Activated CD4-positive, alpha-beta T cell treated with anti-CD3 and anti-CD28 coated beads for 36 hours (primary cell): ENCODE results near the gene C1orf167. TPM values are rescaled to one million over a fixed set of nuclear protein-coding genes. Genes with fewer than 3 reads are reported as not detected.

Source experiments
- ATAC-seq: fragments of 200-7000 bp; cut with Tn5 transposase; one replicate; pipeline ENCODE4 v1.10.0; 2021; ENCODE audit warnings: mild to moderate bottlenecking, moderate library complexity
- CTCF ChIA-PET: fragments of 350-600 bp; sonication (Branson Sonifier 250); formaldehyde crosslinking; loops from one replicate; lab custom pipeline; 2021; ENCODE audit warnings: antibody characterized with exemption; lab: Charles Lee
- POLR2A ChIA-PET: fragments of 350-600 bp; sonication (Branson Sonifier 250); formaldehyde crosslinking; loops from one replicate; lab custom pipeline; 2021; ENCODE audit warnings: antibody characterized with exemption, inconsistent platforms; lab: Charles Lee
- DNase-seq: peaks from one replicate; pipeline ENCODE4 v3.0.0-alpha.2; 2020
- H3K27ac Mint-ChIP-seq: one replicate; pipeline ENCODE4 v1.8.0; 2021; ENCODE audit warnings: mixed read lengths
- H3K27me3 Mint-ChIP-seq: one replicate; pipeline ENCODE4 v1.8.0; 2021; ENCODE audit warnings: mixed read lengths
- H3K36me3 Mint-ChIP-seq: one replicate; pipeline ENCODE4 v1.8.0; 2021; ENCODE audit warnings: low read depth, mixed read lengths
- H3K4me1 Mint-ChIP-seq: one replicate; pipeline ENCODE4 v1.8.0; 2021; ENCODE audit warnings: mixed read lengths
- H3K4me3 Mint-ChIP-seq: one replicate; pipeline ENCODE4 v1.8.0; 2021; ENCODE audit warnings: mild to moderate bottlenecking, moderate library complexity, mixed read lengths
- H3K9me3 Mint-ChIP-seq: one replicate; pipeline ENCODE4 v1.8.0; 2021; ENCODE audit warnings: low read depth, mixed read lengths
- intact Hi-C, 2 experiments: fragments of 100-400 bp; cut with DNase I in 1 of 2; cut with micrococcal nuclease in 1 of 2; formaldehyde crosslinking; loops; one replicate each; pipeline versions ENCODE4 v1.14.2 to v1.15.1; 2022 to 2024; cut with DNase I, micrococcal nuclease
- total RNA-seq, 2 experiments: library from RNA; stranded (reverse); gene quantifications; one replicate each; pipeline ENCODE4 v1.2.3, GENCODE V29; 2021

Gene C1orf167
- total RNA-seq, 2 experiments from 2014 or later, result not detected

DNA sequence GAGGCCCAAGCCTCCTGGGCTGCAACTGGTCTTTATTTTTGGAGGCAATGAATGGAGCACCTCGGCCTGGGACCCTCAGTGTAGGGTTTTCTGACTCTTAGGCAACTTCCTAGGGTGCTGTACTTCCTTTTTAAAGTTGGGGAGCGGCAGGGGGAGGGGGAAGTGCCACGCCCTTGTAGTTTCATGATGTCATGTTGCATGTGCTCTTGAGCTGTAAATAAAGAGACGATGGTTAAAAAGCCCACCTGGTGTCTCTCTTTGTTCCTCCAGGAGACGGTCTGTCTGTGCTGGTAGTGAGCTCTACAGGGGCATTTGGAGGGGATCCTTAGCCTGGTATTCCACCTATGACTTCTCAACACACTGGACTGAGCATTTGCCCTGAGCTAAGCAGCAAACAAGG is 36.4 kb upstream of the C1orf167 start:
- CTCF ChIA-PET, result interaction anchor here (1.0 to 1.2 kb wide), 3 partner anchors 12 to 579 kb away, joined by 3 to 6 read pairs (median 4); partner anchors contain the start of gene FBXO6
- no peak for DNase-seq
- Mint-ChIP-seq H3K9me3 (no peaks in the 10 kb centered on the region), H3K27me3 (no peaks in the 10 kb centered on the region), H3K27ac (no peak overlapping the region), H3K4me3 (no peak overlapping the region), H3K36me3 (no peaks in the 10 kb centered on the region), H3K4me1 (peaks cover 24% of the 10 kb centered on the region)
- no peak for ATAC-seq
- intact Hi-C loops, result no loop called here
- POLR2A ChIA-PET, result no interaction called here

DNA sequence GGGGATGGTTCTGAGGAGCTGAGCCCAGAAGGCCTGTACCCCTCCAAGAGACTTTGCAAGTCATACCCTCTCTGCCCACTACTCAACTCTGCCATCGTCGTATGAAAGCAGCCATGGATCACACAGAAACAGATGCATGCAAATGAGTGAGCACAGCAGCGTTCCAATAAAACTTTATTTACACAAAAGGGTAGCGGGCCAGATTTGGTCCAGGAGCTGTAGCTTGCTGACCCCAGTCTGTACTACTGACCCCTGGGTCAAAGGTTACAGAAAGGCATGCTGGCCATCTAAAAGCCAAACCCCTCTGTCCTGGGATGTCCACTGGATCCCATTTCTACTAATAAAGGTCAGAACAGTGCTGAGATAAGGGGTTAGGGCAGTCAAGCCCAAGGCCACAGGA is 34.9 kb upstream of the C1orf167 start:
- Mint-ChIP-seq H3K4me3 (no peak overlapping the region), H3K4me1 (peaks cover 38% of the 10 kb centered on the region), H3K27ac (no peak overlapping the region), H3K9me3 (no peaks in the 10 kb centered on the region), H3K36me3 (no peaks in the 10 kb centered on the region), H3K27me3 (no peaks in the 10 kb centered on the region)
- intact Hi-C loops, result no loop called here
- DNase-seq (no peak), ATAC-seq (no peak)
- CTCF ChIA-PET, result no interaction called here
- POLR2A ChIA-PET, result no interaction called here

DNA sequence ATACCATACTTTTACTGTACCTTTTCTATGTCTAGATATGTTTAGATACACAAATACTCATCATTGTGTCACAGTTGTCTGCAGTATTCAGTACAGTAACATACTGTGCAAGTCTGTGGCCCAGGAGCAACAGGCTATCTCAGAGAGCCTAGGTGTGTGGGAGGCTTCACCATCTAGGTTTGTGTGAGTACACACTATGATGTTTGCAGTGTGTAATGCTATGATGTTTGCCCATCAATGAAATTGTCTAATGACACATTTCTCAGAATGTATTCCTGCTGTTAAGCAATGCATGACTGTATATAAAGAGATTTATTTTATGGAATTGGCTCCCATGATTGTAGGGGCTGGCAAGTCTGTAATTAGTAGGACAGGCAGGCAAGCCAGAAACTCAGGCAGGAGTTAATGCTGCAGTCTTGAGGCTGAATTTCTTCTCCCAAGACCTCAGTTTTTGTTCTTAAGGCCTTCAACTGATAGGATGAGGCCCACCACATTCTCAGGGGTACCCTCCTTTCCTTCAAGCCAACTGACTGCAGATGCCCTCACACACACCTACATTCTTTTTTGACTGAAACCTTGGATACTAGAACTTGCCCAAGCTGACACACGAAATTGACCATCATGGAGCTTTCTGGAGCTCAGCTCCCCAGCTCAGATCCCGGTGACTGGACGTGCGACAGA is 33.7 kb upstream of the C1orf167 start:
- POLR2A ChIA-PET, result no interaction called here
- DNase-seq (no peak), ATAC-seq (no peak)
- Mint-ChIP-seq H3K27me3 (no peaks in the 10 kb centered on the region), H3K36me3 (no peaks in the 10 kb centered on the region), H3K4me1 (peaks cover 47% of the 10 kb centered on the region), H3K27ac (no peak overlapping the region), H3K4me3 (no peak overlapping the region), H3K9me3 (no peaks in the 10 kb centered on the region)
- CTCF ChIA-PET, result interaction anchor here (0.6 kb wide), 1 partner anchor 80 kb away, joined by 3 read pairs; no protein-coding TSS in a partner anchor
- intact Hi-C loops, result no loop called here

DNA sequence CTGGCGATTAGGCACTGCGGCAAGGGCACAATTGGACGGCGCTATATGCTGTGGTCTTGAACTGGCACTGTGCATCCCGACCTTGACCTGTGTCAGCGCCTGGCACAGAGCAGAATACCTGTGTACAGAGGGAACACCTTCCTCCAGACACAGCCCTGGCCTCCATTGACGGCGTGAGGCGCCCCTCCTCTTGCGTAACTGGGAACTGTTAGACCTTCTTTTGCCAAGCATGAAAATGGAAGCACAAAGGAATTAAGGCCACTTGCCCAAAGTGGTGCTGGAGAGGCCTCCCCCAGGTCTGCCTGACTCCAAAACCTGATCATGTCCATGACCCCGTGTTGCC is 32.9 kb upstream of the C1orf167 start:
- Mint-ChIP-seq H3K9me3 (no peaks in the 10 kb centered on the region), H3K4me3 (no peak overlapping the region), H3K27ac (no peak overlapping the region), H3K27me3 (no peaks in the 10 kb centered on the region), H3K4me1 (peaks cover 48% of the 10 kb centered on the region), H3K36me3 (no peaks in the 10 kb centered on the region)
- ChIA-PET CTCF (interaction anchor here (0.6 kb wide), 1 partner anchor 81 kb away, joined by 3 read pairs; no protein-coding TSS in a partner anchor), POLR2A (no interaction called here)
- intact Hi-C loops, result no loop called here
- no peak for ATAC-seq
- no peak for DNase-seq

DNA sequence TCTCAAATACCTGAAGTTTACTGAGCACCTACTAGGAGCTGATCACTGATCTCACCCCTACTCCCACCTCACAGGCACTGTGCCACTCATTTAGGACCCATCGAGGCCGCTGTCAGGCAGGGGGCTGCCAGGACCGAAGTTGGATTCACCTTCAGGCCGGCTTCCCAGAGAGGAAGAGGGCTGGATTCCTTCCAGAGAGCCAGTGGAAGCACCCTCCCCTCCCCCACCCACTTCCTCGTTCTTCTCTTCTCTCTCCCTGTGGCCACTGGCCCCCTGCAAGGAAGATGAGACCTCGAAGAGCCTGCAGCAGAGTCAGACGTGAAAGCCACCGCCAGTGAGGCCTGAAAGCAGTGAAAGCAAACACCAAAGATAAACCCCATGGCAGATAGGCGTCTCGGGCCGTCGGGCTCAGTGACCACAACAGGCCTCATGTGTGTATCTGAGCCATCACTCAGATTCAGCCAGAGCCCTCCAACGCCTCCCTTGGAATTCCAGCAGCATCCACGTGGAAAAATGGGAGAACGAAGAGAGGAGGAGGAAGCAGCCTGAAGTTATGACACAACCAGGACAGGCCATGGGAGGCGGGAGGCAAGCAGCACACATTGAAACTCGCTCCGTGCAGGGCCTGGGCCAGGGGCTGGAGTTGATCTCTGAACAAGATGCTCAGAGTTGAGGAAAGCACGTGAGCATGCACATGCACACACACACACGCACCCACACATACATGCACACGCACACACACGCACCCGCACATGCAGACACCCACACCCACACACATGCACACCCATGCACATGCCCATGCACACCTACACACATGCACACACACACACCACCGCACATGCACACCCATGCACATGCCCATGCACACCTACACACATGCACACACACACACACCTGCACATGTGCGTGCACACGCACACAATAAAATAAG is 32.2 kb upstream of the C1orf167 start:
- POLR2A ChIA-PET, result interaction anchor here (1.2 to 2.4 kb wide), 2 partner anchors 73 to 179 kb away, joined by 3 to 8 read pairs; no protein-coding TSS in a partner anchor
- Mint-ChIP-seq H3K27ac (peak overlapping the region; percentile 77), H3K9me3 (no peaks in the 10 kb centered on the region), H3K4me3 (peak overlapping the region; percentile 42), H3K27me3 (no peaks in the 10 kb centered on the region), H3K36me3 (no peaks in the 10 kb centered on the region), H3K4me1 (peaks cover 48% of the 10 kb centered on the region)
- ATAC-seq, result peak; percentile 8
- DNase-seq, result peak; percentile 24
- intact Hi-C loops, result loop anchor here (5.0 kb wide), 2 partner anchors 47 to 447 kb away; partner anchors contain the start of gene MAD2L2 (in 1 of the 2)
- CTCF ChIA-PET, result interaction anchor here (1.3 to 2.9 kb wide), 3 partner anchors 10 to 692 kb away, joined by 4 to 20 read pairs (median 17); no protein-coding TSS in a partner anchor

DNA sequence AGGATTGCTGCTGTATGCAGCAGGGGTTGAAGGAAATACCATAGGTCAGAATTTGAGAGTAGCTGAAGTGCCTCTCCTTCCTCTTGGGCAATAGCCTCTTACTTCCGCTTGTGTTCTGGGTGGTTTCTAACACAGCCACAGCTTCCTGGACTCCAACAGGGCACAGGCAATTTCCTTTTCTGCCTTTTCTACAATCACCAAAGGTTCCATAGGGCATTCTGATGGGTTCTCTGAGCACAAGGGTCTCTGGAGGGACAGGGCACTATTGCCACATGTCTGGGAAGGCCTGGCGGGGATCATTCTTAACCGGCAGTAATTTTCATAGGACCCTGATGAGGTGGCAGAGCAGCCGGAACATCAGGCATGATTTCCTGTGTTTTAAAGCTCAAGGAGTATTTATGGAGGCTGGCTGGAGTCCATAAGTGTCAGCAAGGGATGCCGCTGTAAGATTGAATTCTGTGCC is 31.5 kb upstream of the C1orf167 start:
- ChIA-PET CTCF (interaction anchor here (1.3 to 2.9 kb wide), 3 partner anchors 10 to 693 kb away, joined by 4 to 20 read pairs (median 17); no protein-coding TSS in a partner anchor), POLR2A (interaction anchor here (0.7 to 2.4 kb wide), 5 partner anchors 11 to 178 kb away, joined by 3 to 8 read pairs (median 3); no protein-coding TSS in a partner anchor)
- DNase-seq (peak; percentile 50), ATAC-seq (peak; percentile 65)
- peak overlapping the region; percentile 77 for H3K27ac Mint-ChIP-seq
- no peaks in the 10 kb centered on the region for H3K9me3 Mint-ChIP-seq
- H3K4me3 Mint-ChIP-seq, result peak overlapping the region; percentile 42
- intact Hi-C loops, result loop anchor here (5.0 kb wide), 2 partner anchors 48 to 448 kb away; partner anchors contain the start of gene MAD2L2 (in 1 of the 2)
- H3K4me1 Mint-ChIP-seq, result peaks cover 46% of the 10 kb centered on the region
- H3K27me3 Mint-ChIP-seq, result no peaks in the 10 kb centered on the region
- H3K36me3 Mint-ChIP-seq, result no peaks in the 10 kb centered on the region

DNA sequence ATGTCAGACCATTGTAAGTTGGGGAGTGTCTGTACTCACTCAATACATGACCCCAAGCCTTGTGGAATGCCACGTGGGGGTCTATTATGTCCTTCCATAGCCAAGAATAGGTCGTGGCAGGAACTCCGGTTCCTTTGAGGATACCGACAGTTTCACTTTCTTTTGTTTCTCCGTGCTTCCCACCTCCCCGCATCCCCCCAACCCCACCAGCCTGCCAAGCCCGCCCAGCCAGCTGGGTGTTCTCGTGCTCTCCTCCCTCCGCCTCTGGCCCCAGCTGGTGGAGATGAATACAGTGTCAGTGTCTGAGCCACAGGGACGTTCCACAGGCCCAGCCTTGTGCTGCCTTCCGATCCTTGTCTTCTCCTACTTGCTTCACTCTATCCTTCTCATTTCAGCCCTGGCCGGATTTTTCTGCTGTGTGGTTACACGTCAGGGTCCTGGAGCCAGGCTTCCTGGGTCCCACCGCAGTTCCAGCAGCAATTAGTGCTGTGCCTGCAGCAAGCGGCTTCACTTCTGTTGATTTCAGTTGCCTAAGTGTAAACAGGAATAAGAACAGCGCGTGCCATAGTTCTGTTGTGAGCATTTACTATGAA is 30.2 kb upstream of the C1orf167 start:
- Mint-ChIP-seq H3K4me3 (peak overlapping the region; percentile 70), H3K4me1 (peaks cover 43% of the 10 kb centered on the region), H3K27ac (peak overlapping the region; percentile 93), H3K36me3 (no peaks in the 10 kb centered on the region), H3K9me3 (no peaks in the 10 kb centered on the region), H3K27me3 (no peaks in the 10 kb centered on the region)
- intact Hi-C loops, result loop anchor here (5.0 kb wide), 2 partner anchors 49 to 449 kb away; partner anchors contain the start of gene MAD2L2 (in 1 of the 2)
- peak; percentile 56 for DNase-seq
- ChIA-PET CTCF (interaction anchor here (2.6 to 2.9 kb wide), 2 partner anchors 12 to 81 kb away, joined by 17 to 20 read pairs; no protein-coding TSS in a partner anchor), POLR2A (interaction anchor here (0.5 to 2.4 kb wide), 3 partner anchors 12 to 201 kb away, joined by 3 to 8 read pairs (median 3); no protein-coding TSS in a partner anchor)
- ATAC-seq, result peak; percentile 17

DNA sequence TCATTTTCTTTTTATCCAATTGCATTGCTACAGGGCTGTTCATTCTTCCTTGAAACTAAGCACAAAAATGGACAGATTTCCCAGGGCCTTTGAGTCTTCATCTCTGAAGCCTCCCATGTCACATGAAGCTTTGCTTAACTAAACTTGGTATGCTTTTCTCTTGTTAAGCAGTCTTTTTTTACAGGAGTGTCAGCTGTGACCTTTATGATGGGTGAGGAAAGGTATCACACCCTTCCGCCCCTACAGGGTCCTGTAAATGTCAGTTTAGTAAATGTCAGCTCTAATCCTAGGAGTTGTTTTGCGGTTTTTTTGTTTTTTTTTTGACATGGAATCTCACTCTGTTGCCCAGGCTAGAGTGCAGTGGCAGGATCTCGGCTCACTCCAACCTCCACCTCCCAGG is 28.7 kb upstream of the C1orf167 start:
- ChIA-PET CTCF (interaction anchor here (0.8 kb wide), 1 partner anchor 9 kb away, joined by 4 read pairs; no protein-coding TSS in a partner anchor), POLR2A (no interaction called here)
- Mint-ChIP-seq H3K36me3 (no peaks in the 10 kb centered on the region), H3K27ac (no peak overlapping the region), H3K27me3 (no peaks in the 10 kb centered on the region), H3K4me3 (no peak overlapping the region), H3K4me1 (peaks cover 57% of the 10 kb centered on the region), H3K9me3 (no peaks in the 10 kb centered on the region)
- intact Hi-C loops, result loop anchor here (5.0 kb wide), 2 partner anchors 51 to 451 kb away; partner anchors contain the start of gene MAD2L2 (in 1 of the 2)
- DNase-seq (no peak), ATAC-seq (no peak)

DNA sequence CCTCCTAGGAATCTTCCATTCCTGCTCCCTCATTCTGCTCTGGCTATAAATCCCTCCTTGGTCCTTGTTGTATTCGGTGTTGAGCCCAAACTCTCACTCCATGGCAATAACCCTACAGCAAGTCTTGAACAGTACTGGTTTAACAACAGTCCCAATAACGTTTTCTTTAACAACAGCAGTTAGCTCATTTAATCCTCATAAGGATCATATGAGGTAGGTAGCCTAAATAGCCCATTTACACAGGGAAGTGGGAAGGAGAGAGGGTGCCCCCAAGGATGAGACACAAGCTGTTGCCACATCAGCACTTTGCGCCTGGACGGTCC is 26.5 kb upstream of the C1orf167 start:
- ChIA-PET POLR2A (interaction anchor here (2.9 kb wide), 1 partner anchor 173 kb away, joined by 18 read pairs; no protein-coding TSS in a partner anchor), CTCF (interaction anchor here (0.5 to 3.6 kb wide), 8 partner anchors 16 to 830 kb away, joined by 3 to 22 read pairs (median 3); partner anchors contain the start of gene FBXO6)
- Mint-ChIP-seq H3K27me3 (no peaks in the 10 kb centered on the region), H3K4me3 (peak overlapping the region; percentile 87), H3K36me3 (no peaks in the 10 kb centered on the region), H3K9me3 (no peaks in the 10 kb centered on the region), H3K4me1 (peaks cover 56% of the 10 kb centered on the region), H3K27ac (no peak overlapping the region)
- ATAC-seq (no peak), DNase-seq (no peak)
- intact Hi-C loops, result loop anchor here in 1 of 2 experiments (5.0 kb wide), 2 partner anchors 172 to 673 kb away; partner anchors contain the start of gene SRM
